Endothelial cell (in vitro differentiated cells): ENCODE data around the gene BGN. TPM values are rescaled to one million over a fixed set of nuclear protein-coding genes. Genes with fewer than 3 reads are reported as not detected.

Source experiments
- DNase-seq: peaks from one replicate; pipeline ENCODE4 v3.0.0; 2021; ENCODE audit warnings: low spot score
- H3K27ac Mint-ChIP-seq: one replicate; pipeline ENCODE4 v1.8.0; 2021; ENCODE audit warnings: mixed read lengths, inconsistent platforms; ENCODE audit not compliant: unreplicated experiment
- H3K27me3 Mint-ChIP-seq: one replicate; pipeline ENCODE4 v1.8.0; 2021; ENCODE audit warnings: mild to moderate bottlenecking, moderate library complexity, mixed read lengths, inconsistent platforms; ENCODE audit not compliant: unreplicated experiment
- H3K36me3 Mint-ChIP-seq: one replicate; pipeline ENCODE4 v1.8.0; 2021; ENCODE audit warnings: mild to moderate bottlenecking, low read depth, mixed read lengths, inconsistent platforms; ENCODE audit not compliant: unreplicated experiment
- H3K4me1 Mint-ChIP-seq: one replicate; pipeline ENCODE4 v1.8.0; 2021; ENCODE audit warnings: mild to moderate bottlenecking, mixed read lengths, inconsistent platforms; ENCODE audit not compliant: unreplicated experiment
- H3K4me3 Mint-ChIP-seq: one replicate; pipeline ENCODE4 v1.8.0; 2021; ENCODE audit warnings: mild to moderate bottlenecking, mixed read lengths, inconsistent platforms; ENCODE audit not compliant: unreplicated experiment
- H3K9me3 Mint-ChIP-seq: one replicate; pipeline ENCODE4 v1.8.0; 2021; ENCODE audit warnings: mixed read lengths, inconsistent platforms; ENCODE audit not compliant: unreplicated experiment
- CTCF ChIP-seq: fragments of 200-600 bp; sonication (generic); IDR thresholded peaks from one replicate; pipeline ENCODE4 v1.5.0; 2021; ENCODE audit warnings: antibody characterized with exemption; ENCODE audit not compliant: unreplicated experiment
- total RNA-seq: library from RNA; stranded (reverse); fragmentation: NEBNext Ultra II Directional; extraction: Animal tissue kit (Norgen Biotek cat#: 25700); gene quantifications from one replicate; pipeline ENCODE4 v1.2.1, GENCODE V29; 2021; ENCODE audit not compliant: unreplicated experiment

BGN gene
- total RNA-seq, 1 donor from 2014 or later = 393 TPM

- Mint-ChIP-seq H3K27me3 (peaks cover 7% of the 10 kb centered on the region), H3K36me3 (no peaks in the 10 kb centered on the region), H3K4me3 (no peak overlapping the region), H3K27ac (no peak overlapping the region), H3K4me1 (peaks cover 23% of the 10 kb centered on the region), H3K9me3 (no peaks in the 10 kb centered on the region)
- no peak for DNase-seq
- TF ChIP-seq CTCF = no peak
Observed at GRCh38 chrX:153471663-153472280, 23.0 kb upstream of the BGN start.

GRCh38 chrX:153473126-153473525 is 21.7 kb upstream of the BGN start:
- no peak overlapping the region for H3K4me3 Mint-ChIP-seq
- H3K27ac Mint-ChIP-seq = no peak overlapping the region
- no peak for DNase-seq
- peaks cover 6% of the 10 kb centered on the region for H3K27me3 Mint-ChIP-seq
- no peaks in the 10 kb centered on the region for H3K36me3 Mint-ChIP-seq
- TF ChIP-seq CTCF = no peak
- H3K9me3 Mint-ChIP-seq = no peaks in the 10 kb centered on the region
- peaks cover 23% of the 10 kb centered on the region for H3K4me1 Mint-ChIP-seq

GRCh38 chrX:153474266-153474665 is 20.5 kb upstream of the BGN start:
- Mint-ChIP-seq H3K27me3 (peaks cover 6% of the 10 kb centered on the region), H3K9me3 (no peaks in the 10 kb centered on the region), H3K36me3 (no peaks in the 10 kb centered on the region), H3K27ac (no peak overlapping the region), H3K4me1 (peaks cover 22% of the 10 kb centered on the region), H3K4me3 (no peak overlapping the region)
- no peak for DNase-seq
- no peak for TF ChIP-seq CTCF

- Mint-ChIP-seq H3K36me3 (no peaks in the 10 kb centered on the region), H3K9me3 (no peaks in the 10 kb centered on the region), H3K27me3 (peaks cover 6% of the 10 kb centered on the region), H3K4me3 (no peak overlapping the region), H3K4me1 (peaks cover 22% of the 10 kb centered on the region), H3K27ac (no peak overlapping the region)
- no peak for TF ChIP-seq CTCF
- no peak for DNase-seq
Observed at GRCh38 chrX:153474718-153475117, 20.1 kb upstream of the BGN start.

- no peaks in the 10 kb centered on the region for H3K36me3 Mint-ChIP-seq
- peaks cover 6% of the 10 kb centered on the region for H3K27me3 Mint-ChIP-seq
- H3K4me1 Mint-ChIP-seq = peaks cover 22% of the 10 kb centered on the region
- H3K27ac Mint-ChIP-seq = no peak overlapping the region
- no peak overlapping the region for H3K4me3 Mint-ChIP-seq
- no peak for TF ChIP-seq CTCF
- H3K9me3 Mint-ChIP-seq = no peaks in the 10 kb centered on the region
- no peak for DNase-seq
Observed at GRCh38 chrX:153475271-153475670, 19.5 kb upstream of the BGN start.
